GM12891 (cell line): Measurements from ENCODE around the gene HOMER3.

ENCODE experiments used
- POLR2A ChIP-seq: IDR thresholded peaks from 2 replicates; pipeline ENCODE4 v1.6.1; 2011; ENCODE audit warnings: low read depth, low read length, control low read depth
- POLR2AphosphoS5 ChIP-seq: IDR thresholded peaks from 2 replicates; pipeline ENCODE4 v1.6.1; 2011; ENCODE audit warnings: low read depth, low read length, control low read depth
- SPI1 ChIP-seq: IDR thresholded peaks from 2 replicates; pipeline ENCODE4 v1.6.1; 2011; ENCODE audit warnings: low read depth, low read length, control low read depth

- no peak for TF ChIP-seq POLR2AphosphoS5
- no peak for TF ChIP-seq SPI1
- no peak for TF ChIP-seq POLR2A
These were observed 13.1 kb upstream of the HOMER3 start for GRCh38 chr19:18954094-18954493.
